ENCODE measurements around the gene PCSK1. TPM values are rescaled to one million over a fixed set of nuclear protein-coding genes. Genes with fewer than 3 reads are reported as not detected.

PCSK1 gene
- total RNA-seq, 6 experiments from 2014 or later, result not detected

GRCh38 chr5:96459313-96460121, 26.5 kb upstream of the PCSK1 start:
- H3K27me3 Mint-ChIP-seq (ENCODE audit: insufficient read depth), result peaks cover 14% of the 10 kb centered on the region
- DNase-seq, result no peak
- no peaks in the 10 kb centered on the region for H3K9me3 Mint-ChIP-seq
- no peak overlapping the region for H3K4me3 Mint-ChIP-seq
- no peak overlapping the region for H3K27ac Mint-ChIP-seq
- TF ChIP-seq, protein P1, sequence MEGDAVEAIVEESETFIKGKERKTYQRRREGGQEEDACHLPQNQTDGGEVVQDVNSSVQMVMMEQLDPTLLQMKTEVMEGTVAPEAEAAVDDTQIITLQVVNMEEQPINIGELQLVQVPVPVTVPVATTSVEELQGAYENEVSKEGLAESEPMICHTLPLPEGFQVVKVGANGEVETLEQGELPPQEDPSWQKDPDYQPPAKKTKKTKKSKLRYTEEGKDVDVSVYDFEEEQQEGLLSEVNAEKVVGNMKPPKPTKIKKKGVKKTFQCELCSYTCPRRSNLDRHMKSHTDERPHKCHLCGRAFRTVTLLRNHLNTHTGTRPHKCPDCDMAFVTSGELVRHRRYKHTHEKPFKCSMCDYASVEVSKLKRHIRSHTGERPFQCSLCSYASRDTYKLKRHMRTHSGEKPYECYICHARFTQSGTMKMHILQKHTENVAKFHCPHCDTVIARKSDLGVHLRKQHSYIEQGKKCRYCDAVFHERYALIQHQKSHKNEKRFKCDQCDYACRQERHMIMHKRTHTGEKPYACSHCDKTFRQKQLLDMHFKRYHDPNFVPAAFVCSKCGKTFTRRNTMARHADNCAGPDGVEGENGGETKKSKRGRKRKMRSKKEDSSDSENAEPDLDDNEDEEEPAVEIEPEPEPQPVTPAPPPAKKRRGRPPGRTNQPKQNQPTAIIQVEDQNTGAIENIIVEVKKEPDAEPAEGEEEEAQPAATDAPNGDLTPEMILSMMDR (IDR thresholded peaks at IDR 0.05), result no peak
- no peaks in the 10 kb centered on the region for H3K4me1 Mint-ChIP-seq (ENCODE audit: low read depth)
- H3K36me3 Mint-ChIP-seq (ENCODE audit: low read depth), result no peaks in the 10 kb centered on the region

- H3K9me3 Mint-ChIP-seq, result no peaks in the 10 kb centered on the region
- no peak for DNase-seq
- H3K36me3 Mint-ChIP-seq (ENCODE audit: low read depth), result no peaks in the 10 kb centered on the region
- H3K27ac Mint-ChIP-seq, result no peak overlapping the region
- H3K27me3 Mint-ChIP-seq (ENCODE audit: insufficient read depth), result peaks cover 10% of the 10 kb centered on the region
- TF ChIP-seq, protein P1 (IDR thresholded peaks at IDR 0.05), result no peak
- H3K4me1 Mint-ChIP-seq (ENCODE audit: low read depth), result no peaks in the 10 kb centered on the region
- H3K4me3 Mint-ChIP-seq, result no peak overlapping the region
These were observed 25.1 kb upstream of the PCSK1 start for GRCh38 chr5:96458176-96458575.

DNA sequence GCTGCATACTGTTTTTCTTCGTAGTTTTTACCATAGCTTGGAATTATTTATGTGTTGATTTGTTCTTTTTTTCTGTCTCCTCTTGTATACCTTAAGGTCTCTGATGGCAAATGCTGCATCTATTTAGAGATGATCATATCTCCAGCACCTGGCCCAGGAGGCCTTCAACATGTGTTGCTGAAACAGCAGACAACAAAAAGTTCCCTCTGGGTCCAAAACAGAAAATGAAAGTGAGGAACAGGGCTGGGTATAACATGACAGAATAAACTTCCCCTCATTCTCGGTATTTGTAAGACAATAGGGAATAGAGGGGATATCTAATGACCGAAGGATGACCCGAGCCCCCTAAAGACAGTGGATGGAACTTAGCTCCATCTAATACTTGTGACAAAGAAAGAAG, 22.7 kb upstream of the PCSK1 start:
- no peak for DNase-seq
- Mint-ChIP-seq H3K36me3 (ENCODE audit: low read depth) (no peaks in the 10 kb centered on the region), H3K4me3 (peak overlapping the region; percentile 0; the same call in 1 of the 2 replicates), H3K27me3 (ENCODE audit: insufficient read depth) (peaks cover 6% of the 10 kb centered on the region), H3K27ac (no peak overlapping the region), H3K9me3 (no peaks in the 10 kb centered on the region), H3K4me1 (ENCODE audit: low read depth) (no peaks in the 10 kb centered on the region)
- TF ChIP-seq, protein P1 (IDR thresholded peaks at IDR 0.05), result no peak

DNA sequence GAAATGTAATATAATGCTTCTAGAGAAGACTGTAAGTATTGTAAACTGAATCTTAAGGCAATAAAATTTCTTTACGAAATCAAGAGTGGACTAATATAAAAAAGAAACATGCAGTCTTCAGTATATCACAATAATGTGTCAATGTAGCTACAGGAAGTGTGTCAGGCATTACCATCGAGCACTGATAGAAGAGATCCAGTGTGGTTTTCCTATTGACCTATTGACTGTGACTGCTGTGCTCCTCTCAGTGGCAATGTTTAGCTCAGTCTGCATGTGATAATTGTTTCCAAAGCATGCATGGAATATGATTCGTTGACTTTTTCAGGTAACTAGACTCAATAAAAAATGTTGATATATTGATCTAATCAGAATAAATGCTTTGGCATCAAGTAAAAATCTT, 20.3 kb upstream of the PCSK1 start:
- no peaks in the 10 kb centered on the region for H3K9me3 Mint-ChIP-seq
- H3K4me3 Mint-ChIP-seq, result no peak overlapping the region
- H3K36me3 Mint-ChIP-seq (ENCODE audit: low read depth), result no peaks in the 10 kb centered on the region
- H3K4me1 Mint-ChIP-seq (ENCODE audit: low read depth), result no peaks in the 10 kb centered on the region
- no peak overlapping the region for H3K27ac Mint-ChIP-seq
- no peak for DNase-seq
- H3K27me3 Mint-ChIP-seq (ENCODE audit: insufficient read depth), result peaks cover 11% of the 10 kb centered on the region
- TF ChIP-seq, protein P1 (IDR thresholded peaks at IDR 0.05), result no peak

DNA sequence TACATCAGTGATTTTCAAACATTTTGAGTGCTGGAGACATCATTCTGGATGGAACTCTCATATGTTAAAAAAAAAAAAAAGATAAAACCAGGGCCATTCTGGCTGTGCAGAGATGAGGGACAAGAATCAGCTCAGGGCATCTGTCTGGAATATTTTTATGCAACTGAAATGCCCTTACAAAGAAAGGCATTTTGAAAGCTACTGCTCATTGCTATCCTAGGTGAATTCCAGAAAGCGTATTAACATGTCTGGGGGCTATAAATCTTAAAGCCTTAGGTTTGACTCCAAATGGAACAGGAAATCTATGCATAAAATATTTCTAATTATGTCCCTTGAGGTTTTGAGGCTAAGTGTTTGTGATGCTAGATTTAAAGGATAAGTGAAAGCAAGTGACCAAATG, 14.9 kb upstream of the PCSK1 start:
- H3K4me1 Mint-ChIP-seq (ENCODE audit: low read depth), result no peaks in the 10 kb centered on the region
- peaks cover 31% of the 10 kb centered on the region for H3K27me3 Mint-ChIP-seq (ENCODE audit: insufficient read depth)
- no peaks in the 10 kb centered on the region for H3K9me3 Mint-ChIP-seq
- TF ChIP-seq, protein P1 (IDR thresholded peaks at IDR 0.05), result no peak
- no peak for DNase-seq
- H3K4me3 Mint-ChIP-seq, result no peak overlapping the region
- no peak overlapping the region for H3K27ac Mint-ChIP-seq
- H3K36me3 Mint-ChIP-seq (ENCODE audit: low read depth), result no peaks in the 10 kb centered on the region

Data from HFFc6 (cell line).